HCT116 (cell line): Measurements from ENCODE around the gene DCAF4L1.

ENCODE experiments used
- CTCF ChIP-seq, 3 experiments: fragments of 200-600 bp in 1 of 3; sonication (generic) in 1 of 3; IDR thresholded peaks in 2 of 3; conservative IDR thresholded peaks in 1 of 3; 2 replicates each; pipeline ENCODE4 v1.5.1; 2012 to 2017; ENCODE audit warnings: low read depth in 2 of 3, low read length in 2 of 3, antibody characterized with exemption in 1 of 3, borderline replicate concordance in 1 of 3, control low read depth in 1 of 3, mild to moderate bottlenecking in 1 of 3, mixed read lengths in 1 of 3, mixed run types in 1 of 3, moderate library complexity in 1 of 3; ENCODE audit not compliant: insufficient read depth in 1 of 3
- EZH2 ChIP-seq: fragments of 200-600 bp; sonication (generic); IDR thresholded peaks from 2 replicates; pipeline ENCODE4 v1.6.1; 2017; ENCODE audit warnings: antibody characterized with exemption, mixed run types
- RAD21 ChIP-seq: IDR thresholded peaks from 2 replicates; pipeline ENCODE4 v1.6.1; 2012; ENCODE audit warnings: low read depth, mild to moderate bottlenecking

- no peak for TF ChIP-seq EZH2
- TF ChIP-seq RAD21, result no peak
- no peak for TF ChIP-seq CTCF (IDR thresholded peaks at IDR 0.05 in 2 of 3, conservative IDR thresholded peaks at IDR 0.05 in 1 of 3; ENCODE audit: borderline replicate concordance in 1 of 3, insufficient read depth in 1 of 3, low read depth in 2 of 3, low read length in 2 of 3)
Observed at GRCh38 chr4:41934514-41934900, 47.0 kb upstream of the DCAF4L1 start.
